Heart right ventricle (tissue), 16 donors: Measurements from ENCODE around the gene MAN1C1. TPM values are rescaled to one million over a fixed set of nuclear protein-coding genes. Genes with fewer than 3 reads are reported as not detected.

Experiments
- ATAC-seq, 8 donors: fragments of 200-7000 bp; cut with Tn5 transposase; one replicate each; pipeline ENCODE4 v1.9.1; 2020; ENCODE audit warnings: mild to moderate bottlenecking in 8 of 8, moderate library complexity in 8 of 8, moderate number of reproducible peaks in 1 of 8
- DNase-seq, 2 donors: peaks; one replicate each; pipeline ENCODE4 v3.0.0-alpha.2; 2020
- H3K27ac ChIP-seq, 10 donors: fragments of 200-600 bp; sonication (generic) in 2 of 10; one replicate each; pipeline versions ENCODE4 v1.5.0 to v1.8.0; 2020 to 2022; ENCODE audit warnings: mild to moderate bottlenecking in 3 of 10
- H3K27me3 ChIP-seq, 7 donors: fragments of 200-600 bp; one replicate each; pipeline ENCODE4 v1.8.0; 2021 to 2022; ENCODE audit warnings: mild to moderate bottlenecking in 2 of 7
- H3K36me3 ChIP-seq, 9 donors: fragments of 200-600 bp; sonication (generic) in 1 of 9; one replicate each; pipeline versions ENCODE4 v1.5.0 to v1.8.0; 2020 to 2022; ENCODE audit warnings: mild to moderate bottlenecking in 2 of 9
- H3K4me1 ChIP-seq, 9 donors: fragments of 200-600 bp; sonication (generic) in 1 of 9; one replicate each; pipeline versions ENCODE4 v1.5.0 to v1.8.0; 2020 to 2022; ENCODE audit warnings: mild to moderate bottlenecking in 4 of 9
- H3K4me3 ChIP-seq, 10 donors: fragments of 200-600 bp; sonication (generic) in 2 of 10; one replicate each; pipeline versions ENCODE4 v1.5.0 to v1.8.0; 2020 to 2022; ENCODE audit warnings: mild to moderate bottlenecking in 7 of 10, moderate library complexity in 2 of 10
- H3K9me3 ChIP-seq, 11 donors: fragments of 200-600 bp in 10 of 11; sonication (generic) in 2 of 11; one replicate each; pipeline versions ENCODE4 v1.5.0 to v1.8.0; 2013 to 2022; ENCODE audit warnings: mild to moderate bottlenecking in 2 of 11, control low read depth in 1 of 11, moderate library complexity in 1 of 11
- CTCF ChIP-seq, 9 donors: fragments of 200-600 bp; sonication (generic) in 2 of 9; IDR thresholded peaks; one replicate each; pipeline versions ENCODE4 v1.5.0 to v1.8.0; 2021 to 2022; ENCODE audit warnings: antibody characterized with exemption in 9 of 9, mild to moderate bottlenecking in 5 of 9, moderate library complexity in 1 of 9
- WGBS, 2 donors: extraction: QIAGEN DNeasy Blood & Tissue Kit; methylation state at CpG; one replicate each; pipeline ENCODE4 v1.1.7; 2013; ENCODE audit warnings: inconsistent platforms in 1 of 2; 5-methylcytosine and 5-hydroxymethylcytosine counted together
- intact Hi-C, 10 donors: fragments of 100-400 bp; cut with DNase I; formaldehyde crosslinking; loops; one replicate each; pipeline versions ENCODE4 v1.11.1 to v1.14.2; 2022
- polyA plus RNA-seq, 2 donors: library from polyadenylated mRNA; stranded (reverse); fragments of 200-250 nt; gene quantifications; one replicate each; pipeline ENCODE4 v1.2.3, GENCODE V29; 2013
- total RNA-seq, 10 donors: library from RNA; stranded (reverse); fragmentation: NEBNext Ultra II Directional in 3 of 10; extraction: Animal tissue kit (Norgen Biotek cat#: 25700) in 3 of 10; gene quantifications; one replicate each; pipeline versions ENCODE4 v1.2.1 to v1.2.4, GENCODE V29; 2021 to 2023
- donor health status: Arrhythmogenic right ventricular cardiomyopathy.
- donor health status: ischemic (EF 13 %, LVEDD 7.1; RV severe dilation, severe dysfunction).
- donor health status: healthy with polysubstance abuse.
- donor health status: DM: no; HTN: yes; CAD: no.
- donor health status: DM: no; HTN: no; CAD: no.
- donor health status: ischemic (EF 25% LVEDD 6.9; RV normal size, moderate dysfunction).
- donor health status: ischemic (EF 25% LVEDD 5.7; RV mildly dilated, moderate dysfunction).
- donor health status: healthy.
- donor health status: DM: yes; HTN: yes; CAD: no.
- donor health status: Ischemic cardiomyopathy.
- donor health status: ischemic (EF 35%, LVEDD 5.7; RV mildly dilated, moderate dysfunction).
- donor health status: nonischemic (EF 11% LVEDD 7.7; RV severe dilation, severe dysfunction).
- donor health status: DM: yes; HTN: yes; CAD: no.
- donor health status: PGD.
- donor health status: ischemic (EF 29% LVEDD 5.4; RV normal size, mild dysfunction).
- donor health status: nonischemic (EF 23%, LVEDD 6.1; RV moderate dilation, normal function).

The MAN1C1 gene
- total and polyA plus RNA-seq, 12 donors: 9.7 to 23.4 (median 13.4) TPM

- Histone ChIP-seq H3K27ac (no peak overlapping the region), H3K27me3 (no peaks in the 10 kb centered on the region), H3K36me3 (no peaks in the 10 kb centered on the region), H3K4me1 (peaks cover 11 to 27% (median 21%) of the 10 kb centered on the region in 9 donors), H3K4me3 (no peak overlapping the region), H3K9me3 (no peaks in the 10 kb centered on the region)
- ATAC-seq: no peak
- DNase-seq: no peak
- WGBS, 2 donors: 88 to 93% methylated on average over 7 of the region's 7 CpGs
- intact Hi-C loops: no loop called here
- TF ChIP-seq CTCF (IDR thresholded peaks at IDR 0.05): no peak
Observed at GRCh38 chr1:25724201-25724600, 107.6 kb downstream of the MAN1C1 start.

DNA sequence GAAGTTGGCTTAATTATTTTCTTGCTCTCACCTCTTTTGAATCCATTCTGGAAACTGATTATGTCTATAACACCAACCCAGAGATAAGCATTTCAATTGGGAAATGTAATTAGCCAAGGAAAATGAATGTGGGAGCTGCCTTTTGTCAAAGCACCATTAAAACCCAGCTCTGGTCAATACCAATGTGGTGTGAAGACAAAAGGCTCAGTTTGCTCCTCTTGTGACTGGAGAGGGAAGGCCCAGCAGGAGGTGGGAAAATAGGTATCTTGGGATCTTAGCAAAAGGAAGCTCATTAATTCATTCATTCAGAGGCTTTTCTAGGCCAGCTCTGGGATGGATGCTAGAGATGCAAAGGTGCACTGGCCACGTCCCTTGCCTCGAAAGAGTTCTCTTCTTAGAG is 108.4 kb downstream of the MAN1C1 start:
- DNase-seq (no peak), ATAC-seq (no peak)
- no peak overlapping the region for H3K27ac ChIP-seq
- intact Hi-C loops: loop anchor here in 1 of 10 donors (5.0 kb wide), 1 partner anchor 1087 kb away; no protein-coding TSS in a partner anchor
- peaks cover 11 to 35% (median 26%) of the 10 kb centered on the region in 9 donors for H3K4me1 ChIP-seq
- H3K36me3 ChIP-seq: no peaks in the 10 kb centered on the region
- H3K27me3 ChIP-seq: no peaks in the 10 kb centered on the region
- WGBS, 2 donors: 95 to 100% methylated on average over 2 of the region's 2 CpGs
- H3K9me3 ChIP-seq: no peaks in the 10 kb centered on the region
- no peak overlapping the region for H3K4me3 ChIP-seq
- no peak for TF ChIP-seq CTCF (IDR thresholded peaks at IDR 0.05)

DNA sequence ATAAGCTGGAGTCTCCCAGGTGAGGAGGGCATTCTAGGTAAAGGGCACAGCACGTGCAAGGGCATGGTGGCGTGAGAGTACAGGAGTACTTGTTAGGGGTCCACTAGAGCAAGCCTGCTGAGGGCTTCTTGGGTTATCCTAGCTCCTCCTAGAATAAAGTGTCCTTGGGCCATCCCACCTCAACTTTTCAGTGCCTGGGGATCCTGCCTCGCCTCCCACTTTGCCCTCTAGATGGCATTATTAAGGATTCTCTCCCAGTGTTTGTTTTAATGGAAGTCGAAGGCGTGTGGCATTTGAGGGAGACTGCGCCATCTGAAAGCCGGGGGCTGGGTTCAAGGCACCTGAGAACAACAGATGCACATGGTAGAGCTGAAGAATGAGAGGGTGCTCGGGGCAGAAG is 108.9 kb downstream of the MAN1C1 start:
- Histone ChIP-seq H3K9me3 (no peaks in the 10 kb centered on the region), H3K27me3 (no peaks in the 10 kb centered on the region), H3K4me3 (no peak overlapping the region), H3K27ac (peak overlapping the region in 1 of 10 donors; percentile 19), H3K4me1 (peaks cover 11 to 40% (median 31%) of the 10 kb centered on the region in 9 donors), H3K36me3 (no peaks in the 10 kb centered on the region)
- no peak for DNase-seq
- WGBS, 2 donors: 94 to 96% methylated on average over 8 of the region's 8 CpGs
- intact Hi-C loops: loop anchor here in 1 of 10 donors (5.0 kb wide), 1 partner anchor 1087 kb away; no protein-coding TSS in a partner anchor
- TF ChIP-seq CTCF (IDR thresholded peaks at IDR 0.05): no peak
- no peak for ATAC-seq

DNA sequence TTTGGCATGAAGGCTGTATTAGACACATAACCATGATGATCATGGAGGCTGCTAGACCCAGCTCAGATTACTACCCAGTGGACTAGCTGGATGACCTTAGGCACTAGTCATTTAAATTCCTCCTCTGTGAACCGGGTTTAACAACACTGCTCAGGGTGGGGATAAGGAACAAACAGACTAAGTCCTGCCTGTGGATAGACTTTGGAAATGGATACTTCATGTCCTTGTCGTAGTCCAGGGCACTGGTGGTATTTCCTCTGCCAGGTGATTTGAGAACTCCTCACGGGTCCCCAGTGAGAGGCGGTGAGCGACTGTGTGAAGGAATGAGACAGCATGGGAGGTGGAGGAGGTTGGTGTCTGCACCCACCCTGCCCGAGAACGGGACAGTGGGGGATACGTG is 110.5 kb downstream of the MAN1C1 start:
- H3K4me1 ChIP-seq: peaks cover 11 to 48% (median 38%) of the 10 kb centered on the region in 9 donors
- no peaks in the 10 kb centered on the region for H3K27me3 ChIP-seq
- no peak for DNase-seq
- no peaks in the 10 kb centered on the region for H3K36me3 ChIP-seq
- no peaks in the 10 kb centered on the region for H3K9me3 ChIP-seq
- TF ChIP-seq CTCF (IDR thresholded peaks at IDR 0.05): no peak
- peak overlapping the region; percentile 30 to 85 (median 76) for H3K27ac ChIP-seq
- H3K4me3 ChIP-seq: no peak overlapping the region
- 44 to 61% methylated on average over 8 of the region's 8 CpGs for WGBS, 2 donors
- intact Hi-C loops: loop anchor here in 1 of 10 donors (5.0 kb wide), 1 partner anchor 1085 kb away; no protein-coding TSS in a partner anchor
- ATAC-seq: peak in 4 of 8 donors; percentile 4 to 12 (median 5)
